HG03354 (cell line): ENCODE data around the gene CASP8.

Experiments
- ATAC-seq: cut with Tn5 transposase; IDR thresholded peaks from one replicate; pipeline ENCODE4 v1.9.1; 2021; ENCODE audit warnings: mild to moderate bottlenecking; ENCODE audit not compliant: unreplicated experiment, poor library complexity, severe bottlenecking

The CASP8 gene

DNA sequence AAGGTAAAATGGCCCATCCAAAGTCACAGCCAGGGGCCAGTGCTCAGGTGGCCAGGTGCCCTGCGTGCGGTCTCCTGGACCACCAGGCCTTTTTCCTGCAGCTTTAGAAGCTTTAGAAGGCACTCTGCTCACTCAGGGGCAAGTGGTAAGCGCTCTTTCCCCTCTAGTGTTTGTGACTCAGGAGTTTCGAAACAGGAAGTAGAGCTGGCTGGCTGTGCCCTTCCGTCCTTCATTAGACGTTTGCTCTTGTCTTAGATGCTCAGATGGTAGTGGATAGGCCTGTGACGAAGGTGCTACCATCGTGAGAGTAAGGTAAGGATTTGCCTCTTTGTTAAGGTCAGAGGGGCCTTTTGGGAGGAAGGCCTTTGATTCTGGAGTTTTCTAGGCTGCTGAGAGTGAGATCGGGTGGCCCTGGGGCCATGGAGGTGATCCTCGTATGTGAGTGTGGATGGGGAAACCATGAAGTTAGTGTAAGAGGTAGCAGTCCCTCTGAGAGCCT, at the start of gene CASP8:
Gene CASP8 (plus strand): TSS at position 235 of the 499 bp plus-strand sequence. CDS start 5,951 bp downstream, outside the sequence.
- peak; percentile 36 for ATAC-seq

DNA sequence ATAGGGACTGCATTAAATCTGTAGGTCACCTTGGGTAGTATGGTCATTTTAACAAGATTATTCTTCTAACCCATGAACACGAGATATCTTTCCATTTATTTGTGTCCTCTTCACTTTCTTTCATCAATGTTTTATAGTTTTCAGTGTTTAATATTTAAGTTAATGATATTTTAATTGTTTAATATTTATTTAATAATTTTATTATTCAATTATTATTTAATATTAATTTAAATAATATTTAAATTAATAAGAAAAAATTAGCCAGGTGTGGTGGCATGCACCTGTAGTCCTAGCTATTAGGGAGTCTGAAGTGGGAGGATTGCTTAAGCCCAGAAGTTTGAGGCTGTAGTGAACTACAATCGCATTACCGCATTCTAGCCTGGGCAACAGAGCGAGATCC, 44.4 kb upstream of the CASP8 start:
- no peak for ATAC-seq

DNA sequence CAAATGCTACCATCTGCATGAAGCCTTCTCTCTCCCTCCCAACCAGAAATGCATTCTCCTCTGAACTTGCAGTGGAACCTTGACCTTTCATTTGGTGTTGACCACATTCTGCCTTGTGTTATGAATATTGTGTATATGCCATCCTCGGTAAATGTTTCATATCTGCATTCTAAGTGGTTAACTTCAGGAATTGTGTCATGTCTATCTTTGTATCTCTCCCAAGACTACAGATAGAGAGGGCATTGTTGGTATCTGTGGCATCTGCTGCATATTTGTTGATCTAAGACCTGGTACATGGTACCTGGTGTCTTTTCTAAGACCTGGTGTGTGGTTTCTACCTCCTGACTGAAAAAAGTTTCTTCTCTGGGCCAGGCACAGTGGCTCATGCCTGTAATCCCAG, 43.4 kb upstream of the CASP8 start:
- no peak for ATAC-seq

DNA sequence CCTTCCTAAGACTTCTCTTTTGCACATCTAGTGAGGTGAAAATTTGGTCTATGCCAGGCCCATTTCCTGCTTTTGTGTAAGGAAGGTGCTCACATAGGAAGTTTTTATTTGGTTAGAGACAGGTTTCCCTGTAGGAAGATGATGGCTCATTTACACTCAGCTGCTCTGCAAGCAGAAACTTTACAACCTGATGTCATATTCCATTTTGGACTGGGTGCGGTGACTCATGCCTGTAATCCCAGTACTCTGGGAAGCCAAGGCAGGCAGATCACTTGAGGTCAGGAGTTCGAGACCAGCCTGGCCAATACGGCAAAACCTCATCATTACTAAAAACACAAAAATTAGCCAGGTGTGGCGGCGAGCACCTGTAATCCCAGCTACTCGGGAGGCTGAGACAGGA, 41.6 kb upstream of the CASP8 start:
- no peak for ATAC-seq

DNA sequence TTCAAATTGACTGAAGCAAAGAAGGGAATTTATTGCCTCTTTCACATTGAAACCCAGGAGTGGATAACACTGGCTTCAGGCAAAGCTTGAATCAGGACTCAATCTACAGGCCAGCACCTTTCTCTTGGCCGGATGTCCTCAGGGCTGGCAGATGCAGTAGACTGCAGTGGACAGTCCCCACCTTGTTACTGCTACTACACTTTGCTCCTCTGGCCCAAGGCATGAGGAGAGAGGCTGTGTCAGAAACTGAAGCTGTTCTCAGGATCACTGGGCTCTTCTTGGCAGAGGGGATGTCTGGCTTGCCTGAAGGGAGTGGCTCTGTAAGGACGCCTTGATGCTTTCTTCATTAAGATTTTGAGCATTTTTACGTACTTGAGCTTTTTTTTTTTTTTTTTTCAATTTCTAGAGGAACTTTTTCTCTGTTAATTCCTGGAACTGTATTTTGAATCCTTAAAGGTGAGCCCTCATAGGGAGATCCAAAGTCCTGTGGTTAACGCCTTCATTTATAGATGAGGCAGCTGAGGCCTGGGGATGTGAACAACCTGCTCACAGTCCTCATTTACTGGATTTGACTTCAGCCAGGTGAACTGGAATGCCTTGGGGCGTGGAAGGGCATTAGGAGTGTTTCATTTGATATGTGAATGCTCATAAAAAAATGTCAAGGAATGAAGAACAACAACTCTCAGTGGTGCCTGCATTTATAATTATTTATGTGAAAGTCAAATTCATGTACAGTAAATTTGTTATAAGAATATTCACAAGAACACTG, 40.8 kb upstream of the CASP8 start:
- ATAC-seq, result no peak

DNA sequence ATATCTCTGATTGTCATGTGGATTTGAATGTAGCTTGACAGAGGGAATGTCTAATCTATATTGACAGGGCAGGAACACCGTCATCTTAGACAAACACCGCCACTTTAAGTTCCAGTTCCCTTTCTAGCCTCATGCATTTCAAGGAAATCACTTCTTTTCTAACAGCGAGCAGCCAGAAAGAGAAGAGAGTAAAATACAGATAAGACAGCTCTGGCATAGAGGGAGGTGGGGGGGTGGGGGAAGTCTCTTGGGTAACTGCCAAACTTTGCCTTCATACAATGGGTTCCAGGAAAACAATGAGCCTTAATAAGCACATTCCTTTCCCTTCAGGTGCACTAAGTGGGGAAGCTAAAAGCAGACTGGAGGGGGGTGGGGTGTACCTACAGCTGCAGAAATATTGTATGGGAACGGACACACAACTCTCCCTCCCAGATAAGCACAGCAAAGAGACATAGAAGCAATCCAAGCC, 40.2 kb upstream of the CASP8 start:
- ATAC-seq, result no peak

DNA sequence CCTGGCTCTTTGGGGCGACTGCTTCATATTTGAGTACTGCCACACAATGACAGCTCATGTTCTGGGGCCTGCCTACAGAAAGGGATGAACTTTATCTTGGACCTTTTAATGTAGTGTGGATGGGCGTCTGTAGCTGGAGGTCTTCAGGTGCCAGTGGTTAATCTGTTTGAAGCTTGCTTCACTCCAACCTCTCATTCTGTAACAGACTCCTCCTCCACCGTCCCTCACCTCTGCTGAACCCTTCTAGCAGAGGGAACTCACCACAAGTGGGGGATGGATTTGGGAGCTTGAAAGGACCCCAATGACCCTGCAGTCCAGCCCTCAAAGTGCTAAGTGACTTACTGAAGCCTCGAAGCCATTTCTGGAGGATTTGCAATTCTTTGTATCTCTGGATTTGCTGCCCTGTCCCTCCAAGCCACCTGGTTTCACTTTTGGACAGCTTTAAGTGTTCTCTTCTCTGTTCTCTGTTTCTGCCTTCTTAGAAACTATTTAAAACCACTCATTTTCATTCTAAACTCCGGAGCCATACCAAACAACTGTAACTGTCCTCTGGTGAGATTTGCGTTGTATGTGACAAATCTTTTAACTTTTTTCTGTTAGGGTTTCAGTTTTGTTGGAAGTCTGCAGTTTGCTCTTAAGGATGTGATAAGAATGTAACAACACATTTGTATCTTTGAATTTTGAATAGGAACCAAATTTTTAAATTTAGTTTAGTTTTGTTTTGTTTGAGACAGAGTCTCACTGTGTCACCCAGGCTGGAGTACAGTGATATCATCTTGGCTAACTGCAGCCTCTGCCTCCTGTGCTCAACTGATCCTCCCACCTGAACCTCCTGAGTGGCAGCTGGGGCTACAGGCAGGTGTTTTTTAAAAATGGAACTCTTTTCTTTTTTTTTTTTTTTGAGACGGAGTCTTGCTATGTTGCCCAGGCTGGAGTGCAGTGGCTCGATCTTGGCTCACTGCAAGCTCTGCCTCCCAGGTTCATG, 37.0 kb upstream of the CASP8 start:
- ATAC-seq, result peak; percentile 93

DNA sequence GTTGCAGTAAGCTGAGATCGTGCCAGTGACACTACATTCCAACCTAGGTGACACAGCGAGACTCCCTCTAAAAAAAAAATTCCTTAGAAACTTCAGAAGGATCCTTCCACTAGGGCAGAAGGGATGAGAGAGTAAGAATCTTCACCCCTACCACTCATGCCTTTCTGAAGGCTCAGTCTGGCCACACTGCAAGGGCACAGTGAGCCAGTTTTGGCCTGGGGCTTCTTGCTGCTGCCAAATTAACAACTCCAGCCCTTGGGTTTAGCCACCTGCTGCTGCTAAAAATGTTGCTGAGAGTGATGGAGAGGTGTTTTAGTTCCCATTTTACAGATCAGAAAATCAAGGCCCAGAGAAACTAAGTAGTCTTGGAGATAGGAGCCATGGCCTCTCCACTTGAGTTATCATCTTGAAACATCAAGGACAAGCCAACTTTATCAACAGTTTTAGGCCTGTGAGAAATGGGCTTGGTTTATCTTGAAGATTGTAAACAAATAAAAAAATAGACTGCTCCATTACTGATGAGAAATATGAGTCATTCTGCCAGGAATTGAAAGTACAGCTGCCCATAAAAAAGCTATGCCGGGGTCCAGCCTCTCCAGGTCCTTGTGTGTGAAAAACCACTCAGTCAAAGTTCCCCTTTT, 31.9 kb upstream of the CASP8 start:
- no peak for ATAC-seq

DNA sequence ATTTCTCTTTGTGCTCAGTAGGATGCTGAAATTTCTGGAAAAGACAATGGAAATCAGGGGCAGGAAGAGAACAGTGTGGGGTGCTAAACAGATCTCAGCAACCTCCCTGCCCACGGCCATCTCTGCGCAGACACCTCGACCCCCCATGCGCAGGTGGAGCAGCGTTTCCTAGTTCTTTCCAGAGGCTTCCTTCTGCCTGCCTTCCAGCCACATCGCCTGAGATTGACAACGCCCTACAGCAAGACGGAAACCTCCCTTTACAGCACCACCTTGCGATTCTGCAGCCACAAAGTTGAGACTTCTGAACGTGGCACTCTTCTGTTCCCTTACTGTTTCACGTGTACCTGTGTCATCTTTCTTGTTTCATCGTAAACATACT, 31.4 kb upstream of the CASP8 start:
- ATAC-seq, result no peak

DNA sequence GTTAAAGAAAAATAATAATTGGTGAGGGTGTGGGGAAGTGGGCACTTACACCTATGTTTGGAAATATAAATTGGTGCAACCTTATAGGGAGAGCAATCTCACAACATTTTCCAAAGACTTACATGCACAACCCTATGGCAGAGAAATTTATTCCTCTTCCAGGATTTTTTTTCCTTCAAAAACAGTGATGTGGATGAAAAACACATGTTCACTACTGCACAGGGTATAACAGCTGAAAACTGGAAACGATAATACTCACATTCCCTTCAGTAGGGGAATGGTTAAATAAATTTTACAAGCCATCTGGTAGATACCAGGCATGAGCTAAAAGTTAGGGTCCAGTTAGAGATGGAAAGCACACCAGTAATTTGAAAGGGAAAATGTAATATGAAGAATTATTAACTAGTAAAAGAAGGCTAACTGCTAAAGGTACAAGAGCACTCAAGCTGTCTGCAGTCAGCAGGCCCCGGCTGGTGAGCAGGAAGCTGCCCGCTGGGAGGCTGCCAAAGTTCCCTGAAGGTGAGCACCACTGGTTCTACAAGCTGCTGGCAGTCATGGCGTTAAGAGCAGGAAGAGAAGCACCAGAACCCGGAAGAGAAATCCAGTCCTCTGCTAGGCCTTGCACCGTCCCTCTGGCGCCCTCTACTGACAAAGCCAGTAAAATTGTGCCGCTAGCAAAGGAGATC, 28.4 kb upstream of the CASP8 start:
- peak; percentile 53 for ATAC-seq

DNA sequence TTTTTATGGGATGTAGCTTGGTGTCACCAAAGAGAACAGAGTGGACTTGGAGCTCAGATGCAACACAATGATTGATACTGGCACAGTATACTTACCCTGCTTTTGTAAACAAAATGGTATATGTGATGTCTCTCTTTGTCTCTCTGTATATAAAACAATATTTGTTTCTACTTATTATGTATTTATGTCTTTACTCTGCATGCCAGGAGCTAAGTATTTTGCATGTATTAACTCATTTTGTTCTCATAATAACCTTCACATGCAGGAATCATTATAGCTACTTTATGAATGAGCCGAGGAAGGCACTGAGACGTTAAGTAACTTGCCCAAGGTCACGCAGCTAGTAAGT, 27.9 kb upstream of the CASP8 start:
- no peak for ATAC-seq

DNA sequence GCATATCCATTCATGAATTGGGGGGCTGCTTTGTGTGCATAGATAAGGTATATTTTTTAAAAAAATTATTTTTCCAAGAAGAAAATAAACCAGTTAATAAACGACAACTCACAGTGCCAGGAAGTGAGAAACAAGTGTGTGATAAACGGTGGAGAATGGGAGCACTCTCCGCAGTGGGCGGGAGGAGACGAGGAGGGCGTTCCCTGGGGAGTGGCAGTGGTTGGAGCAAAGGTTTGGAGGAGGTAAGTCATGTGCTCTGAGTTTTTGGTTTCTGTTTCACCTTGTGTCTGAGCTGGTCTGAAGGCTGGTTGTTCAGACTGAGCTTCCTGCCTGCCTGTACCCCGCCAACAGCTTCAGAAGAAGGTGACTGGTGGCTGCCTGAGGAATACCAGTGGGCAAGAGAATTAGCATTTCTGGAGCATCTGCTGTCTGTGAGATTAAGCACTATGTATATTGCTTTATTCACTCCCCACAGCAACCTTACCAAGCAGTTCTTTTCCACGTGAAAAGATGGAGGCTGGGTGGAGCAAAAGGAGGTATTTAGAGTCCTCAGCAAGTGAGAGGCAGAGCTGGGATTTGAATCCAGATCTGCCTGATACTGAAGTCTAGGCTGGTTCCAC, 27.0 kb upstream of the CASP8 start:
- ATAC-seq, result peak; percentile 92

DNA sequence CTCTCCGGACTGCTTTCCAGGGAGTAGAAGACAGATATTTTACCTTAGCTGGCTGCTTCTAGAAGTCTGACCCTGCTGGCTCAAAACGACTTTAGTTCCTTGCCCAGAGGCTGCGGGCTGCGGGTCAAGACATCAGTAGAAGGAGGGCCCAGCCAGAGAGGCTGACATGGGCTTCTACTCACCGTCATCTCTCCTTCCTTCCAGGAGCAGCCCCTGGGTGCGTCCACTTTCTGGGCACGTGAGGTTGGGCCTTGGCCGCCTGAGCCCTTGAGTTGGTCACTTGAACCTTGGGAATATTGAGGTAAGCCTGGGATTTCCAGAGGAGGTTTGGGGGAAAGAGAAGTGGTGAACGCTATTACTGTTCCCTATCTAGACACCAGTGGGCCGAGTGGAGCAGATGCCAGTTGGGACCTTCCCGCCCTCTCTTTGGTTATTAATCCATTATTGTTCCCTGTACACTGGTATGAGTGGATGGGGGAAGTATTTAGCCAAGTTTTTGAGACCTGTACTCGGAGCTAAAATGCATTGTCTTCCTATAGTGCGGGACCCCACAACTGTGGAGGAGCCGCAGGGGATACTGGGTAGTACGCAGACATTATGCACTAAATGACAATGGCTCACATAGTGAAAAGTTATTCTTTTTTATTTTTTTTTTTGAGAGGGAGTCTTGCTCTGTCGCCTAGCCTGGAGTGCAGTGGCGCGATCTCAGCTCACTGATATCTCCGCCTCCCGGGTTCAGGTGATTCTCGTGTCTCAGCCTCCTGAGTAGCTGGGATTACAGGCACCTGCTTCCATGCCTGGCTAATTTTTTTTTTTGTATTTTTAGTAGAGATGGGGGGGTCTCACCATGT, 26.3 kb upstream of the CASP8 start:
- ATAC-seq, result peak; percentile 32

DNA sequence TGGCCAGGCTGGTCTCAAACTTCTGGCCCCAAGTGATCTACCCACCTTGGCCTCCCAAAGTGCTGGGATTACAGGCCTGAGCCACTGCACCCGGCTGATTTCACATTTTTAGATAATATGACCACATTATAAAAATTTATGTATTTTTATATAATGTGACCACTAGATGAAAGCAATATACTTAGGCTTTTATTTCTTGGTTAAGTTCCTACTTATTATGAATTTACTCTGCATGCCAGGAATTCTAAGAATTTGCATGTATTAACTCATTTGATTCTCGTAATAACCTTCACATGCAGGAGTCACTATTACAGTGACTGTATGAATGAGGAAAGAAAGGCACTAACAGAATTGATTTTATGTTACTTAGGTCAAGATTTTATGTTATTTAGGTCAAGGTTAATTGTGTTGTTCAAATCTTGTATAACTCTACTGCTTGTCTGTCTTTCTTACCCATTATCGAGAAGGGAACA, 25.6 kb upstream of the CASP8 start:
- ATAC-seq, result no peak

DNA sequence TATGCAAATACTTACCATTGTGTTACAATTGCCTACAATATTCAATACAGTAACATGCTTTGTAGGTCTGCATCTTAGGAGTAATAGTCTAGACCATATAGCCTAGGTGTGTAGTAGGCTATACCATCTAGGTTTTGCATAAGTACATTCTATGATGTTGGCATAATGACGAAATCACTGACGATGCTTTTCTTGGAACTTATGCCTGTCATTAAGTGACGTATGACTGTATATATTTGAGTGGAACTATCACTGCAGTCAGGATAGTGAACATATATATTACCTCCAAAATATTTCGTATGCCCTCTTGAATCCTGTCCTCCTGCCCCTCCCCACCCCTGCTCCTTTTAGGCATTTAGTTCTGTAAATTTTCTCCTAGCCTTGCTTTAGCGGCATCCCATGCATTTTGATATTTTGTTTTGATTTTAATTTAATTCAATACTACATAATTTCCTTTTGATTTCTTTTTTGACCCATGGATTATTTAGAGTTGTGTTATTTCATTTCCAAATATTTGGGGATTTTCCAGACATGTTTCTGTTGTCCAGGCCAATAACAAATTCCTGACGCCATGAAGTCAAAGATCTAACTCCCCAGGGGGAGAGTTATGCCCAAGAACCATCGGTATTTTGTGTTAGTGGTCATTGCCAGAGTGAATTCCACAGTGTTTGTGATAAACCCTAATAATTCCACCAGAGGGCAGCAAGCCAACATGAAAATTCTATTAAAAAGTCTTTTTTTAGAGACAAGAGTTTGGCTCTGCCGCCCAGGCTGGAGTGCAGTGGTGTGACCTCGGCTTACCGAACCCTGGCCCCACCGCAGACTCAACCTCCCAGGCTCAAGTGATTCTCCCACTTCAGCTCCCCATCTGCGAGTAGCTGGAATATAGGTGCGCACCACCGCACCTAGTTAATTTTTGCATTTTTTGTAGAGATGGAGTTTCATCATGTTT, 24.2 kb upstream of the CASP8 start:
- ATAC-seq, result no peak

DNA sequence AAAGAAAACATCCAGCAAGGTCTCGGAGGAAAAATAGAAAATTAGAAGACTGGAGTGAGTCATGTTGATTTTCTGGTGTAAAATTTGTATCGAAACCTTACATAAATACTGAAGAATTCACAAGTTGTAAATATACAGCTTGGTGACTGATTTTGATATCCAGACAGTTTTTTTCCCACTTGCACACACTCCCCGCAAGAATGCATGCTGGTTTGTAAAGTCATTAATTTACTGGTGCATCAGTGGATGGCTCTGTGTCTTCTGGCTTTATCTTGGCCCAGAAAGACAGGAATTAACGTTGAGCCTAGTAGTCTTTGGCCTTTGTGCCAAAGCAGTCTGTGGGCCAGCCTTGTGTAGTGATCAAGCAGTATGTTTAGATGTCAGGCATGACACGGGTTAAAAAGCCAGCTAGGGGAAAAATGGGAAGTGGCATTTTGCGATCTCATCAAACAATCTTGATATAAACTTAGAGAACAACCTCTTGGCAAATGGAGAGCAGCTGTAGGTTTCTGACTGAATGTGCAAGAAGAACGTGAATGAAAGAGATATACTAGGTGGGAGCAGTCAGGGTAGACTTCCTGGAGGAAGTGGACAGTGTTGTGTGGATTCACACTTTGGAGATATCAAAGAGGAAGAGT, 22.7 kb upstream of the CASP8 start:
- ATAC-seq, result no peak
